Adrenal gland (tissue), 5 donors: ENCODE data around the gene SULT1A2.

ENCODE experiments used
- CTCF ChIP-seq, 6 experiments: fragments of 450-650 bp in 4 of 6; fragments of 200-600 bp in 2 of 6; sonication (generic) in 1 of 6; IDR thresholded peaks; 1 replicate in 5 of 6; 2 replicates in 1 of 6; pipeline versions ENCODE4 v1.5.1 to v1.8.0; 2016 to 2021; ENCODE audit warnings: antibody characterized with exemption in 6 of 6, mild to moderate bottlenecking in 2 of 6, moderate library complexity in 1 of 6
- POLR2A ChIP-seq, 2 donors: fragments of 450-650 bp; IDR thresholded peaks; one replicate each; pipeline ENCODE4 v1.6.1; 2017; ENCODE audit warnings: antibody characterized with exemption in 2 of 2, mild to moderate bottlenecking in 2 of 2, moderate library complexity in 1 of 2
- donor health status: DM: no; HTN: no; CAD: no.

- TF ChIP-seq CTCF (IDR thresholded peaks at IDR 0.05), result no peak
- TF ChIP-seq POLR2A (IDR thresholded peaks at IDR 0.05), result no peak
Observed at GRCh38 chr16:28562199-28562598, 34.7 kb downstream of the SULT1A2 start.
